Measurements from ENCODE around the gene DLG2.

- TF ChIP-seq CTCF (IDR thresholded peaks at IDR 0.05; ENCODE audit: low read depth, low read length, missing input control) (no peak), RAD21 (IDR thresholded peaks at IDR 0.05) (no peak), YY1 (IDR thresholded peaks at IDR 0.05) (no peak), GABPA (IDR thresholded peaks at IDR 0.05 in 1 of 2, conservative IDR thresholded peaks at IDR 0.05 in 1 of 2) (no peak), EGR1 (IDR thresholded peaks at IDR 0.05; ENCODE audit: low read depth in 2 of 2) (no peak)
- TF ChIP-seq, protein P1, sequence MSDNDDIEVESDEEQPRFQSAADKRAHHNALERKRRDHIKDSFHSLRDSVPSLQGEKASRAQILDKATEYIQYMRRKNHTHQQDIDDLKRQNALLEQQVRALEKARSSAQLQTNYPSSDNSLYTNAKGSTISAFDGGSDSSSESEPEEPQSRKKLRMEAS (IDR thresholded peaks at IDR 0.05): no peak
- TF ChIP-seq, protein P2, sequence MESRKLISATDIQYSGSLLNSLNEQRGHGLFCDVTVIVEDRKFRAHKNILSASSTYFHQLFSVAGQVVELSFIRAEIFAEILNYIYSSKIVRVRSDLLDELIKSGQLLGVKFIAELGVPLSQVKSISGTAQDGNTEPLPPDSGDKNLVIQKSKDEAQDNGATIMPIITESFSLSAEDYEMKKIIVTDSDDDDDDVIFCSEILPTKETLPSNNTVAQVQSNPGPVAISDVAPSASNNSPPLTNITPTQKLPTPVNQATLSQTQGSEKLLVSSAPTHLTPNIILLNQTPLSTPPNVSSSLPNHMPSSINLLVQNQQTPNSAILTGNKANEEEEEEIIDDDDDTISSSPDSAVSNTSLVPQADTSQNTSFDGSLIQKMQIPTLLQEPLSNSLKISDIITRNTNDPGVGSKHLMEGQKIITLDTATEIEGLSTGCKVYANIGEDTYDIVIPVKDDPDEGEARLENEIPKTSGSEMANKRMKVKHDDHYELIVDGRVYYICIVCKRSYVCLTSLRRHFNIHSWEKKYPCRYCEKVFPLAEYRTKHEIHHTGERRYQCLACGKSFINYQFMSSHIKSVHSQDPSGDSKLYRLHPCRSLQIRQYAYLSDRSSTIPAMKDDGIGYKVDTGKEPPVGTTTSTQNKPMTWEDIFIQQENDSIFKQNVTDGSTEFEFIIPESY (IDR thresholded peaks at IDR 0.05): no peak
- TF ChIP-seq, protein P3, sequence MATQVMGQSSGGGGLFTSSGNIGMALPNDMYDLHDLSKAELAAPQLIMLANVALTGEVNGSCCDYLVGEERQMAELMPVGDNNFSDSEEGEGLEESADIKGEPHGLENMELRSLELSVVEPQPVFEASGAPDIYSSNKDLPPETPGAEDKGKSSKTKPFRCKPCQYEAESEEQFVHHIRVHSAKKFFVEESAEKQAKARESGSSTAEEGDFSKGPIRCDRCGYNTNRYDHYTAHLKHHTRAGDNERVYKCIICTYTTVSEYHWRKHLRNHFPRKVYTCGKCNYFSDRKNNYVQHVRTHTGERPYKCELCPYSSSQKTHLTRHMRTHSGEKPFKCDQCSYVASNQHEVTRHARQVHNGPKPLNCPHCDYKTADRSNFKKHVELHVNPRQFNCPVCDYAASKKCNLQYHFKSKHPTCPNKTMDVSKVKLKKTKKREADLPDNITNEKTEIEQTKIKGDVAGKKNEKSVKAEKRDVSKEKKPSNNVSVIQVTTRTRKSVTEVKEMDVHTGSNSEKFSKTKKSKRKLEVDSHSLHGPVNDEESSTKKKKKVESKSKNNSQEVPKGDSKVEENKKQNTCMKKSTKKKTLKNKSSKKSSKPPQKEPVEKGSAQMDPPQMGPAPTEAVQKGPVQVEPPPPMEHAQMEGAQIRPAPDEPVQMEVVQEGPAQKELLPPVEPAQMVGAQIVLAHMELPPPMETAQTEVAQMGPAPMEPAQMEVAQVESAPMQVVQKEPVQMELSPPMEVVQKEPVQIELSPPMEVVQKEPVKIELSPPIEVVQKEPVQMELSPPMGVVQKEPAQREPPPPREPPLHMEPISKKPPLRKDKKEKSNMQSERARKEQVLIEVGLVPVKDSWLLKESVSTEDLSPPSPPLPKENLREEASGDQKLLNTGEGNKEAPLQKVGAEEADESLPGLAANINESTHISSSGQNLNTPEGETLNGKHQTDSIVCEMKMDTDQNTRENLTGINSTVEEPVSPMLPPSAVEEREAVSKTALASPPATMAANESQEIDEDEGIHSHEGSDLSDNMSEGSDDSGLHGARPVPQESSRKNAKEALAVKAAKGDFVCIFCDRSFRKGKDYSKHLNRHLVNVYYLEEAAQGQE (IDR thresholded peaks at IDR 0.05): no peak
Measured at GRCh38 chr11:84721561-84721961, 905.6 kb downstream of the DLG2 start.
